Panc1 (cell line): ENCODE measurements around the gene COL1A1. TPM values are rescaled to one million over a fixed set of nuclear protein-coding genes. Genes with fewer than 3 reads are reported as not detected.

Source experiments
- ATAC-seq: fragments of 200-7000 bp; cut with Tn5 transposase; 2 replicates; pipeline ENCODE4 v1.9.1; 2020; ENCODE audit warnings: mild to moderate bottlenecking, moderate library complexity
- BruUV-seq: library from RNA; stranded (reverse); fragments of 400-500 nt; replicated peaks from 2 replicates; lab custom pipeline; 2021; lab: Mats Ljungman, UMichigan
- CTCF ChIA-PET: fragments of 300-600 bp; sonication (Branson Sonifier 250); formaldehyde crosslinking; loops from one replicate; lab custom pipeline; 2022; ENCODE audit warnings: antibody characterized with exemption; lab: Charles Lee
- POLR2A ChIA-PET: fragments of 300-600 bp; sonication (Branson Sonifier 250); formaldehyde crosslinking; loops from one replicate; lab custom pipeline; 2022; ENCODE audit warnings: antibody characterized with exemption; lab: Charles Lee
- DNase-seq: peaks from one replicate; pipeline ENCODE4 v3.0.0-alpha.2; 2010; ENCODE audit warnings: low read depth, low spot score
- H3K27ac ChIP-seq: 2 replicates; pipeline ENCODE4 v1.5.1; 2011; ENCODE audit warnings: mild to moderate bottlenecking, low read length, inconsistent platforms
- H3K27me3 ChIP-seq: fragments of 200-500 bp; sonication (Bioruptor generic); 2 replicates; pipeline ENCODE4 v1.6.0; 2014; ENCODE audit warnings: low read length, inconsistent platforms; ENCODE audit not compliant: control insufficient read depth, insufficient read depth
- H3K36me3 ChIP-seq: fragments of 200-500 bp; sonication (Bioruptor generic); 2 replicates; pipeline ENCODE4 v1.5.1; 2014; ENCODE audit warnings: inconsistent platforms, mild to moderate bottlenecking, low read length, moderate library complexity; ENCODE audit not compliant: control insufficient read depth, insufficient read depth
- H3K4me1 ChIP-seq: 2 replicates; pipeline ENCODE4 v1.5.1; 2011; ENCODE audit warnings: inconsistent platforms, mild to moderate bottlenecking, low read length, moderate library complexity; ENCODE audit not compliant: control insufficient read depth, insufficient read depth
- H3K4me3 ChIP-seq, 2 experiments: 2 replicates each; pipeline ENCODE4 v1.5.1; 2011 to 2012; ENCODE audit warnings: low read depth in 2 of 2, low read length in 2 of 2, mild to moderate bottlenecking in 2 of 2, inconsistent platforms in 1 of 2, moderate library complexity in 1 of 2
- H3K9me3 ChIP-seq: fragments of 200-500 bp; sonication (Bioruptor generic); 2 replicates; pipeline ENCODE4 v1.5.1; 2014; ENCODE audit warnings: low read depth, mild to moderate bottlenecking, inconsistent platforms, low read length, moderate library complexity; ENCODE audit not compliant: control insufficient read depth, insufficient read depth
- POLR2AphosphoS5 ChIP-seq: IDR thresholded peaks from 2 replicates; pipeline ENCODE4 v1.6.1; 2012; ENCODE audit warnings: mild to moderate bottlenecking, low read depth, low read length, moderate library complexity
- SIN3A ChIP-seq: IDR thresholded peaks from 2 replicates; pipeline ENCODE4 v1.6.1; 2012; ENCODE audit warnings: low read depth, mild to moderate bottlenecking, low read length, moderate library complexity, borderline replicate concordance; ENCODE audit not compliant: insufficient read depth
- TCF7L2 ChIP-seq: IDR thresholded peaks from 2 replicates; pipeline ENCODE4 v1.6.1; 2011; ENCODE audit warnings: mild to moderate bottlenecking, low read depth, low read length, inconsistent platforms
- in situ Hi-C: cut with HindIII; loops from 2 replicates; pipeline ENCODE4 v1.10.0; 2016; ENCODE audit warnings: low sequenced_read_pairs, low pct_unique_long_range_greater_than_20kb
- intact Hi-C: fragments of 100-400 bp; cut with micrococcal nuclease; formaldehyde crosslinking; loops from one replicate; pipeline ENCODE4 v1.10.0; 2022; ENCODE audit not compliant: unreplicated experiment
- total RNA-seq: library from RNA; stranded (reverse); gene quantifications from one replicate; pipeline ENCODE4 v1.2.1, GENCODE V29; 2021; ENCODE audit not compliant: unreplicated experiment
- TF ChIP-seq, protein P1 (sequence below): fragments of 450-650 bp; IDR thresholded peaks from 2 replicates; pipeline ENCODE4 v1.5.1; 2017; ENCODE audit warnings: mild to moderate bottlenecking
- TF ChIP-seq, protein P2 (sequence below), 2 experiments: IDR thresholded peaks; 2 replicates each; pipeline ENCODE4 v1.6.1; 2011 to 2012; ENCODE audit warnings: low read depth in 2 of 2, control low read depth in 1 of 2, low read length in 1 of 2, mild to moderate bottlenecking in 1 of 2, moderate library complexity in 1 of 2; ENCODE audit not compliant: insufficient read depth in 1 of 2

The COL1A1 gene
- total RNA-seq, 1 experiment from 2014 or later: 52.7 TPM

DNA sequence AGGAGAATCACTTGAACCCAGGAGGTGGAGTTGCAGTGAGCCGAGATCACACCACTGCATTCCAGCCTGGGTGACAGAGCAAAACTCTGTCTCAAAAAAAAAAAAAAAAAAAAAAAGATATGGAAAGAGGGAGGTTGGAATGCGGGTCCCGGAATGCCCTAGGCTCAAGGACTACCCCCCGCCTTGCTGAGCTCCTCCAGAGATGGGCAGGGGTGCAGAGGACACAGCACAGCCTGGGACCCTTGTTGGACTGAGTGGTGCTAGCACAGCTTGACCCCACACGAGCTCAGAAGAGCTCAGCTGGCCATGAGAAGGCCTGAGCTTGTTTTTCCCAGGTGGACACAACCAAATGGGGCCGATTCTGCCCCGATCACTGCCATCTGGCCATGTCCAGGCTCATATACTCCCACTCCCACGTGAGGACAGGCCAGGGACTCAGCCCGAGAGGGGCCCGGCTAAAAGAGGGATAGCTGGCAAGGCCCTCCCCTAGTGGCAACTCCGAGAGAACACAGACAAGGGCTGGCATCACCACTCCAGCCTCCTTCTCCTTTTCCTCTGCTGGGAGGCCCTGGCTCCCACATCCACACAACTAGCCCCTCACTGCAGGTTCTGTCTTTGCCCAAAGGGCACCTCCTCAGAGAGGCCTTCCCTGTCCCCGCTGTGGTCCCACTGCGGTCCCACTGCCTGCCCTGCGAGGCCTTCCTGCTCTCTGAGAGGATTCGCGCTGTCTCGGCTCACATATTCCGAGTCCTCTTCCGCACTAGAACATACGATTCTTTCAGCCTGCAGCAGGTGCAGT, 24.7 kb downstream of the COL1A1 start:
- intact Hi-C loops (no loop called here), in situ Hi-C loops (no loop called here)
- no peak overlapping the region for H3K4me3 ChIP-seq
- no peaks in the 10 kb centered on the region for H3K9me3 ChIP-seq
- peaks cover 31% of the 10 kb centered on the region for H3K4me1 ChIP-seq
- H3K27me3 ChIP-seq: no peaks in the 10 kb centered on the region
- ChIA-PET POLR2A (interaction anchor here (0.8 kb wide), 1 partner anchor 15 kb away, joined by 3 read pairs; no protein-coding TSS in a partner anchor), CTCF (interaction anchor here (0.5 to 1.2 kb wide), 4 partner anchors 23 to 135 kb away, joined by 3 to 4 read pairs (median 4); no protein-coding TSS in a partner anchor)
- BruUV-seq: no TSS peak
- TF ChIP-seq, protein P1, sequence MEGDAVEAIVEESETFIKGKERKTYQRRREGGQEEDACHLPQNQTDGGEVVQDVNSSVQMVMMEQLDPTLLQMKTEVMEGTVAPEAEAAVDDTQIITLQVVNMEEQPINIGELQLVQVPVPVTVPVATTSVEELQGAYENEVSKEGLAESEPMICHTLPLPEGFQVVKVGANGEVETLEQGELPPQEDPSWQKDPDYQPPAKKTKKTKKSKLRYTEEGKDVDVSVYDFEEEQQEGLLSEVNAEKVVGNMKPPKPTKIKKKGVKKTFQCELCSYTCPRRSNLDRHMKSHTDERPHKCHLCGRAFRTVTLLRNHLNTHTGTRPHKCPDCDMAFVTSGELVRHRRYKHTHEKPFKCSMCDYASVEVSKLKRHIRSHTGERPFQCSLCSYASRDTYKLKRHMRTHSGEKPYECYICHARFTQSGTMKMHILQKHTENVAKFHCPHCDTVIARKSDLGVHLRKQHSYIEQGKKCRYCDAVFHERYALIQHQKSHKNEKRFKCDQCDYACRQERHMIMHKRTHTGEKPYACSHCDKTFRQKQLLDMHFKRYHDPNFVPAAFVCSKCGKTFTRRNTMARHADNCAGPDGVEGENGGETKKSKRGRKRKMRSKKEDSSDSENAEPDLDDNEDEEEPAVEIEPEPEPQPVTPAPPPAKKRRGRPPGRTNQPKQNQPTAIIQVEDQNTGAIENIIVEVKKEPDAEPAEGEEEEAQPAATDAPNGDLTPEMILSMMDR: peak; percentile 54
- TF ChIP-seq POLR2AphosphoS5: no peak
- DNase-seq: no peak
- no peak for ATAC-seq
- peak overlapping the region; percentile 69 for H3K27ac ChIP-seq
- no peaks in the 10 kb centered on the region for H3K36me3 ChIP-seq

GRCh38 chr17:50175035-50175807, 26.2 kb downstream of the COL1A1 start:
- H3K4me1 ChIP-seq: peaks cover 31% of the 10 kb centered on the region
- H3K27me3 ChIP-seq: no peaks in the 10 kb centered on the region
- ChIA-PET CTCF (interaction anchor here (0.6 kb wide), 1 partner anchor 194 kb away, joined by 6 read pairs; no protein-coding TSS in a partner anchor), POLR2A (interaction anchor here (0.6 to 0.7 kb wide), 2 partner anchors 13 to 312 kb away, joined by 3 read pairs; no protein-coding TSS in a partner anchor)
- no TSS peak for BruUV-seq
- TF ChIP-seq TCF7L2 (no peak), SIN3A (no peak), POLR2AphosphoS5 (no peak)
- TF ChIP-seq, protein P2, sequence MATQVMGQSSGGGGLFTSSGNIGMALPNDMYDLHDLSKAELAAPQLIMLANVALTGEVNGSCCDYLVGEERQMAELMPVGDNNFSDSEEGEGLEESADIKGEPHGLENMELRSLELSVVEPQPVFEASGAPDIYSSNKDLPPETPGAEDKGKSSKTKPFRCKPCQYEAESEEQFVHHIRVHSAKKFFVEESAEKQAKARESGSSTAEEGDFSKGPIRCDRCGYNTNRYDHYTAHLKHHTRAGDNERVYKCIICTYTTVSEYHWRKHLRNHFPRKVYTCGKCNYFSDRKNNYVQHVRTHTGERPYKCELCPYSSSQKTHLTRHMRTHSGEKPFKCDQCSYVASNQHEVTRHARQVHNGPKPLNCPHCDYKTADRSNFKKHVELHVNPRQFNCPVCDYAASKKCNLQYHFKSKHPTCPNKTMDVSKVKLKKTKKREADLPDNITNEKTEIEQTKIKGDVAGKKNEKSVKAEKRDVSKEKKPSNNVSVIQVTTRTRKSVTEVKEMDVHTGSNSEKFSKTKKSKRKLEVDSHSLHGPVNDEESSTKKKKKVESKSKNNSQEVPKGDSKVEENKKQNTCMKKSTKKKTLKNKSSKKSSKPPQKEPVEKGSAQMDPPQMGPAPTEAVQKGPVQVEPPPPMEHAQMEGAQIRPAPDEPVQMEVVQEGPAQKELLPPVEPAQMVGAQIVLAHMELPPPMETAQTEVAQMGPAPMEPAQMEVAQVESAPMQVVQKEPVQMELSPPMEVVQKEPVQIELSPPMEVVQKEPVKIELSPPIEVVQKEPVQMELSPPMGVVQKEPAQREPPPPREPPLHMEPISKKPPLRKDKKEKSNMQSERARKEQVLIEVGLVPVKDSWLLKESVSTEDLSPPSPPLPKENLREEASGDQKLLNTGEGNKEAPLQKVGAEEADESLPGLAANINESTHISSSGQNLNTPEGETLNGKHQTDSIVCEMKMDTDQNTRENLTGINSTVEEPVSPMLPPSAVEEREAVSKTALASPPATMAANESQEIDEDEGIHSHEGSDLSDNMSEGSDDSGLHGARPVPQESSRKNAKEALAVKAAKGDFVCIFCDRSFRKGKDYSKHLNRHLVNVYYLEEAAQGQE (IDR thresholded peaks at IDR 0.05; ENCODE audit: insufficient read depth in 1 of 2, low read depth in 2 of 2, low read length in 1 of 2): no peak
- intact Hi-C loops: no loop called here
- DNase-seq (no peak), ATAC-seq (no peak)
- no peaks in the 10 kb centered on the region for H3K9me3 ChIP-seq
- in situ Hi-C loops: no loop called here
- H3K4me3 ChIP-seq: no peak overlapping the region
- H3K27ac ChIP-seq: no peak overlapping the region
- H3K36me3 ChIP-seq: no peaks in the 10 kb centered on the region
